HG03571 (cell line): ENCODE results near the gene STK24.

ENCODE experiments used
- ATAC-seq: cut with Tn5 transposase; IDR thresholded peaks from one replicate; pipeline ENCODE4 v1.9.1; 2021; ENCODE audit not compliant: unreplicated experiment

The STK24 gene

DNA sequence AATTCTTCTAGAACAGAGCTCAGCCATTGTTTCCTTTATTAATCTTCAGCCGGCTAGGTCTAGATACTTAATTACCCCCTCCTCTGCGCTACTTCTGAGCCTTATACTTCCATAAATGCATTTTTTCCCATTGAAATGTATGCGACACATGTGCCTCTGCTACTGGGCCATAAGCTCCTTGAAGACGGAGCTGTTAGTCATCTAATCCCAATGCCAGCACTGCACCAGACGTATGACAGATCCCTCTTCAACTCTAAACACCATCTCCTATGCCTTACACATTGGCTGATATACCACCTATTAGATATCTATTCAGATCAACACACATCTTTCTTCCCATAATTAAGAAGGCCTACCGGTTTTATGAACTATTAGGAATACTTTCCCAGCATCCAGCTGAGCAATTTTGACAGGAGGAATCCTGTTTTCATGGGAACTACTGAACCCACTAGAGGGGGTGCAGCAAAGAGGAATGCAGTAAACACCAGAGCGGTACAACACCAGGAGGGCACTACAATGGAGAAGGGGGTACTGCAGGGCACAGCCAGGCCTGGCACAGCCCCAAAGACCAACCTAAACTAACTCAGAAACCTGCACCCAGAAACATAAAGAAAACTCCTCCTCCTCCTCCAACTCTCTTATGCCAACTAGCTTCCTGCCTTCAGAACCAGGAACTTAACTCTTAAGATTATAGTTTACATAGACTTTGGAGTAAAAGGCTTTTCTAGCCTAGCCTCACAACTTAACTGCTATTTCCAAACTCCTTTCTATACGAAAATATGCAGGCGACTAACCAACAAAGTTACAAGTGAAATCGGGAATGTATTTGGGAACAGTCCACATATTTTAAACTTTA, 18.7 kb downstream of the STK24 start:
- ATAC-seq = no peak

DNA sequence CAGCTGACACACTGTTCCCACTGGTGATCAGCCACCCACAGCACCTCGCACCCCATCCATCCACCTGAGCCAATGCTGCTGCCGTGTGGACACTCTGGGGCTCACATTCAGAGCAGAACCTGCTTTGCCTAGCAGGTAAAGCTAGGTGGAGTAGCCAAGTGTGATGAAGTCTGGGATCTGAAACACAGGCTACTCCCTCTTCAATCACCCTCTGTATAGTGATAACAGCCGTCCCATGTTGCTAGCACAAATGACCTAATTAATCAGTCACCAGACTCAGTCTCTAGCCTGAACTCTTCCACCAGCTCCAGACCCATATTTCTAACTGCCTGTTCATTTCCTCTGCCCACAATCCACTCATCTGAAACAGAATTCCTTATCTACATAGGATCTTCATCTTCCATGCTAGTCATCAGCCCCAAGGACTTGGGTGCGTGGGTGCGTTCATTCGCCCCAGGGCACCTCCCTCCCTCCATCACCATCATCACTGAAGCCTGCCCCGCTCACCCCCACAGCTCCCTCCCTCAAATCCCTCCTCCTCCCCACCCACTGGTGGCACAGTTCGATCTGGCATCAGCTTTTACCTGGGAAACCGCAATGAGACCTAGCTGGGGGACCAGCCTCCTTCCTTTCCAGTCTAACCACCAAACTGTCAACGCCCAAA, 19.8 kb downstream of the STK24 start:
- ATAC-seq = no peak

DNA sequence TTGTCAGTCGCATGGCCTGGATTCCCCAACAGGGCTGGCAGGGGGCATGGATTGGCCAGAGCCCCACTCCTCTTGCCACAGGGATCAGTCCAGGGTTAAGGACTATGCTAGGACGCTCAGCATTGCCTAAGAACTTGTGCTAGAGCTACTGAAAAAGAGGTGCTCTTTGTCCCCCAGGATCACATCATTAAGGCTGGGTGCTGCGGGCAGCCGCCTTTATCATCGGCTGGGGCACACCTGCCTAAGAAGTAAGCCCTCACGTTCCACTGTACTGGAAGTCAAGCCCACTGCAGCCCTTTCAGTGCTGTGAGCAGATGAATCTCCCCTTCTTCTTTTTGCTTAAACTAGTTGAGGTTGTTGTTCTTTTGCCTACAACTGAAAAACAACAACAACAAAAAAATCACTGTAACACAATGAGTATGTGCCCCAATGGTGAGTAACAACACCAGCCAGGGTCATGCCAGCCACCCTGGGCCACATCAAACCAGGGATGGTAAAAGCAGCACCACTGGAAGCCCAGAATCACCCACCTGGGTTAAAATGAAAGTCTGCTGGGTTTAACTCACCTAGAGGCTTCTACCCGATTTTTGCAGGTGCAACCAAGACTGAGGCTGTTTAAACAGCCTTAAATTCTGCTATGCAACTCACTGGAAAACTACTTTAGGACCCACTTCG, 20.6 kb downstream of the STK24 start:
- ATAC-seq = no peak

DNA sequence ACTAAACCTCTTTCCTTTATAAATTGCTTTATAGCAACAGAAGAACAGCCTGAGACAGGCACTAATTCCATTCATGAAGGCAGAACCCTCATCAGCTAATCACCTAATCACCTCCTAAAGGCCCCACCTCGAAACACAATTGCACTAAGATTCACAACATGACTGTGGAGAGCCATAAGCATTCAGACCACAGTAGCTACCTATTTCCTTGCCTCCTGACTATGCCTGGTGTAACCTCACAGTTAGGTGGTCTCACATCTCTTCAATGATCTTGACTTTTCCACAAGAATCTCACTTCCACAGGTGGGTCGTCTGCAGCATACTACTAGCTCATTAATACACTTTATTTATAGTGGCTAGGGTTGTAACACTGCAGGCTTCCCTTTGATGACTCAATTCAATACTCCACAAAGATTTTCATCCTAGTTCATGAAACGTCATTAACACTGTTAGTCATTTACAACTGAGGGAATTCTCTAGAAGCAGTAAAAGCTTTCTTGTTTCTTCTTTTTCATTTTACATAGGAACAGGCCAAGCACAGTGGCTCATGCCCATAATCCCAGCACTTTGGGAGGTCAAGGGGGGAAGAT, 27.1 kb downstream of the STK24 start:
- ATAC-seq = peak; percentile 68

DNA sequence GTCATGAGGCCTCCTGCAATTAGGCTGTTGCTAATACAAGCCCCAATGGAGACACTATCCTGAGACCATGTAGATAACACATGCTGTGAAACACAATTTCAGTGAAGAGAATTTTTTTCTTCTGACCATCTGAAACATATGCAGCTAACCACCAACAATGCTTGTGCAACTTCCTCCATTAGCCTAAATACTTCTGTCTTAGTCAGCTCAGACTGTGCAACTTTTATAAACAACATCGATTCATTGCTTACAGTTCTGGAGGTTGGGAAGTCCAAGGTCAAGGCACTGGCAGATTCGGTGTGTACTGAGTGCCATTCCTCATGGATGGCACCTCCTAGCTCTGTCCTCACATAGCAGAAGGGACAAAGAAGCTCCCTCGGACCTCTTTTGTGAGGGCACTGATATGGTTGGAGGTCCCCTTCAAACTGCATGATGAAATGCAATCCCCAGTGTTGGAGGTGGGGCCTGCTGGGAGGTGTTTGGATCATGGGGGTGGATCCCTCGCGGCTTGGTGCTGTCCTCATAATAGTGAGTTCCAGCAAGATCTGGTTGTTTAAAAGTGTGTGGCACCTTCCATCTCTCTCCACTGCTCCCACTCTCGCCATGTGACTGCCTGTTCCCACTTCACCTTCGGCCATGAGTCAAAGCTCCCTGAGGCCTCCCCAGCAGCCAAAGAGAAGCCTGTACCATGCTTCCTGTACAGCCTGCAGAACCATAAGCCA, 27.7 kb downstream of the STK24 start:
- ATAC-seq = no peak

DNA sequence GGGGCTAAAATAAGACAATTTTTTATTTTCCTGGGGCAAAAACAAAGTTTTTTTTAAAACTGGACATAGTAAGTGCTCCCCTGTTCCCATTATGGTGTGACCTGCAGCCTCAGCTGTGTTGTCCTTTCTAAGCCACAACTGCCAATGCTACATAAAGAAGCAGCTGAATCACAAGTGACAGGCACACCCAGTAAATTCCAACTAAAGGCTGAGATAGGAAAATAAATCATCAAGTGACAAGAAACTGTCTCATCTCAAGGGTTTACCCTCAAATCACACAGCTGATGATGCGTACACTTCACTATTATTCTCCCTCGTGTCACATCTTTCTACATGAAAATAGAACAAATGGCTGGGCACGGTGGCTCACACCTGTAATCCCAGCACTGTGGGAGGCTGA, 28.7 kb downstream of the STK24 start:
- no peak for ATAC-seq

DNA sequence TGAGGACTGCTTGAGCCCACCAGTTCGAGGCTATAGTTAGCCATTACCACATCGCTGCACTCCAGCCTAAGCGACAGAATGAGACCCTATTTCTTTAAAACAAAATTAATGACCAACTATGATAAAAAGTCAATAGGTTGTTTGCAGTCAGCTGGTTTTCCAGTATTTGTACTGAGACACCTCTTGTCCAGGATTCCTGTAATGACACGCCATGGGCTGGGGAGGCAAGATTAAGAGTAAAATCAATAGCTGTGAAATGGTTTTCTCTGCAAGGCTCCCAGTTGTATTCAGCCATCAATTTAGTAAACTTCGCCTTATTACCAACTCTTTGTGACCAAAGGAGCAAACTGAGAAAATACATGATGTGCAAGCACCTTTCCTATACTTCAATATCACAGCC, 29.5 kb downstream of the STK24 start:
- ATAC-seq = no peak

DNA sequence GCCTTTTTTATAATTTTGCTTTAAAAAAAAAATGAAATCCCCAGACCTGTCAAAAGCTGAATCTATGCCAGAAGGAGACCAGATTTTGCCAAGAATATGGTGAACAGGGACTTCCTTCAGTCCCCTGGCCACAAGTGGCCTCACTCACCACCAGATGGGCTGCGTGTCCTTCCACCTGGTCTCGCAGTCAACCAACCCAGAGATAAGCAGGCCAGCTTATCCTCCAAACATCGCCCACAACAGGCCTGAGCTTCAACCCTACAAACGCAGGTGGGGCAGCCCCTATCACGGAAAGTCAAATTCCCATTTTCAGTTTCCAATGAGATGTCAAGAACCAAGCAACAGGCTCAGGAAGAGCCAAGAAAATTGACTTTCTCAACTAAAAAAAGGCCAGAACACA, 30.5 kb downstream of the STK24 start:
- no peak for ATAC-seq

DNA sequence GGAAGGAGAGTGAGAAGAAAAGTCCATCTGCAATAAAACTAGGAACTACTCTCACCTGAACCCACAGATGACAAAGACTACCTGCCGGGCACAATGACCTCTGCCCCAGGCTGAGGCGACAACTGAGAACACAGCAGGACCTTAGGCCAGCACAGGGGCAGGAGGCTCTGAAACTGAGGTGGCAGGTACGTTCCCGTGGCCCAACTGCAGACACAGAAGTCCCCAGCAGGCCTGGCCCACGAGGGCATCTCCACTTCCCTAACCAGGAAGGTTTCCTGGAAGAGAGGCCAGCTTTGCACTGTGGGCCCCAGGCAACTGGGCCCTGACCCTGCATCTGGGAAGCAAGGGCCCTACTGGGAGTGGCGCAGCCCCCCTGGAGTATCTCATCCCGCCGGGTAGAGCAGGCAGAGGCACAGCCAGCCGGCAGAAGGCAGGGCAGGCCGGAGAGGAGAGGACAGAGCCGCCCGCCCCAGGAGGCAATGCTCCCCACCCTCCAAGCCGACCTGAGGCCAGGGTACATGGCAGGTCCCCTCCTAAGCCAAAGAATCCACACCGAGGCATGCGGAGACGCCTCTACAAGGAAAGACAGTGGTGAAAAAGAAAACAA, 32.7 kb downstream of the STK24 start:
- ATAC-seq = no peak

DNA sequence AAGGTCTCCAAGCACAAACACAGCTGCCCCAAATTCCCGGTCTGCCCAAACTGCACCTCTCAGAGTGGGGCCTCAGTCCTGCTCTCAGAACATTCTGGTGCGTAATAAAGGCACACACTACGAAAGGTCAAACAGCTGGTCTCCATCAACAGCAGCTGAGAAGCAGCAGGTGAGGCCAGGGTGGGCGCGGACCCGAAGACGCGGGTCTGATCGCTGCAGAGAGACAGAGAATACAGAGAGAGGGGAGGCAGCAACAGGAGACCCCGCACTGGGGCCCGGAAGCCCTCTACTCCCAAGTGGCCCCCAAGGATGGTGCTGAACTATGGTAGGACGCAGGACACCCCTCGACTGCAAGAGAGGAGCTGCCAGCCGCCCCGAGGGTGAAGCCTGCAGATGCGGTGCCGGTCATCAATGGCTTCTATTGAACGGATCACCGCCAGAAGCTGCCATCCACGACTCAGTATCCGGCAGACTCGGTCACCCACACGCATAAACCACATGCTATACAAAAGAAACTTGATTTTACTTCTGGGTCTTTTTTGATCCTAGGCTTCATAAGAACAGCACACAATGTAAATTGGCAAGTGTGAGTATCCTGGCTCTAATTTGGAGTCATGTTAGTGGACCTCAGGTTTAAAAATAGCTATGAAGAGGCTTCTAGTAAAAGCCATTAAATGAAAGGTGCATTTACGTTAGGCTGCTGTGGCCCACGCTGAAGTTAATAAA, 33.4 kb downstream of the STK24 start:
- ATAC-seq = no peak

DNA sequence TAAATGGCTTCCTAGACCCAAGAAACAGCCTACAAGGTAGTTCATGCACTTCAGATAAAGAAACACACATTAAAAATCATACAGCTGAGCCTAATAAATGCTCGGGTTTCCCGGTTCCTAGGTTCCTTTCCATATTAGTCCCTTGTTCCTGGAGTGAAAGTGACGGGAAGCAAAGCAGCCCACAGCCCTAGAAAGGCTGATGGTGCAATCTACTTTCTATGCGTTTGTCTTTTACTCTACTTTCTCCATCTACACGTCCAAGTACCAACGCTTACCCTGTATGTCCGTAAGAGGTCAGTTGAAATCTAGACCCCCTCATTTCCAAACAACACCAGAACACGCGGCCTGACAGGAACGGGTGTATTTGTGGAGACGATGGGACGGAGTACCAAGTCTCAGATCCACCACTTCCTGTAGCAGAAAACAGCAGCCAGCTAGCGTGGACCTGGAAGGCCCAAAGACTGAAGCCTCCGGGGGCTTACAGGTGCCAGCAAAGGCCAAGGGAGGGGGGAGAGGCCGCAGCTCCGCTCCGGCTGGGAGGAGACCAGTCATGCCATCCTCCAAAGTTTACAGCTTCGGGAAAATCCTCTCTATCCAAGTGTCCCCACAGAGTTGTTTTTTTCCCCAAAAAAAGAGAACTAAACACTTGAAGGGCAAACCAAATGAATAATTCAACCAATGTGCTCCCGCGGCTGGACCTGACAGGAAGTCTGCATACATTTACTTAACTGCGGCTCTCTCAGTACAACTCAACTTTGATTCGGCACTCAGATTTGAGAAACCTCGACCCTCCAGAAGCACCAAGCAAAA, 34.1 kb downstream of the STK24 start:
- peak; percentile 62 for ATAC-seq

DNA sequence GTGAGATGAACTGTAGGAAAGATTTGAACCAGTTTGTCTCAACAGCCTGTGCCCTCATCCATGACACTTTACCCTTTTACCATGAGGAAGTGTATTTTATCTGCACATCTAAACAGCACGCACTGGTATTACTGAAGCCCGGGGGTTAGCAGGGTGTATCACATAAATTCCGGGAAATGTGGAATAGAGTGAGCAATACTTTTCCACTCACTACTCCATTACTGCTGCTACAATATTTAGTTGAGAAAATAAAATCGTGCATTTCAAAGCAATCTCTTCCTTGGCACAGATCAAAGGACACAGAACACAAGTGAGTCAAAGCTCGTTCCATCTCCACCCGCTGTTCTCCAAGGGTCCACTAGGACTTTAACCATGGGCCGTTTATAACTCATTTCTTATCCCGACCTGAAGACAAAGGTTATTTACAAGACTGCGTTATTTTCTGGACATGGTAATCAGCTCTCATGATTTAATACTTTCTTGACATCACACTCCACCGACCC, 35.2 kb downstream of the STK24 start:
- no peak for ATAC-seq

DNA sequence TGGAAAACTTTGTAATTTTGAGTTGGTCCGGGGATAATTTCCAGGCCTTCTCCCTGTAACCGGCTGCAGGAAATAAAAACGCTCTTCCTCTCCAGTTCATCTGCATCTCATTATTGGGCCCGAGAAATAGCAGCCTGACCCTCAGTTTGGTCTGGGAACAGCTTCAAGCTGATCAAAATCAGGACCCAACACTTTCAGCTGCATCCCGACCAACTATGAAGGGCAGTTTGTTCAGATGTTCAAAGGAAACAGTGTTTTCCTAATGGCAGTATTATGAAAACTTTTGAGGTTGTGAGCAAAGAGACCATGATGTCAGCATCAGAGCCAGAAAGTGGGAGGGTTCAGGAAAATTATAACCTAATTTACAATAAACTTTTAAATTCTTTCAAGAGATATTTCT, 35.7 kb downstream of the STK24 start:
- no peak for ATAC-seq

DNA sequence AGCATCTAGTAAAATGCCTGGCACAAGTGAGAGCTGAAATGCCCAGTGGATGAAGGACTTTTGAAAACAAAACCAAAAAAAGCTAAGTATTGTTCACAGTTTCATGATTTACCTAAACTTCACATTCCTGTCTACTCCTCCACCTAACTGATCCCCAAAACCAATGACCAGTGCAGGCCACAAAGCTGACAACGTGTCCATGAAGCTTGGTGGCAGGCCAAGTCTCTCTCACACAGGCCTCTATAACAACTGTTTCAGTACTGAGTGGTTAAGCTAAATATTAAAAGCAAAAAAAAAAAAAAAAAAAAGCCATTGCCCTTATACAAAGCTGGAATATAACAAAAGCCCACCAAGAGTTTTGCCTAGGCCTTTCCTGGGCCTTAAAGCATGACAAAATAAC, 36.4 kb downstream of the STK24 start:
- ATAC-seq = no peak

DNA sequence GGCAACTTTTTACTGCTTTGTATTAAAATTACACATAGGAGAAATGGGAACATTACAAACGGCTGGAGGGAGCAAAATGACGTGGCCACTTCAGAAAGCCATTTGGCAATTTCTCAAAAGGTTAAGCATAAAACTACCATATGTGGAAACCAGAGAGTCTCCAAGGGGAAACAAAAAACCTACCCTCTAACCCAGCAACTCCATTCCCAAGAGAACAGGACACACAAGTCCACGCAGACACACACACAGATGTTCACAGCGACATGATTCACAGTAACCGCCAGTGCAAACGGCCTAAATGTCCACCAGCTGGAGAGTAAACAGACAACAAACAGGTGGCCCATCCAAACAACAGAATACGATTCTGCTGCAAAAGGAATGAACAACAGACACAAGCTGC, 37.2 kb downstream of the STK24 start:
- ATAC-seq = no peak

DNA sequence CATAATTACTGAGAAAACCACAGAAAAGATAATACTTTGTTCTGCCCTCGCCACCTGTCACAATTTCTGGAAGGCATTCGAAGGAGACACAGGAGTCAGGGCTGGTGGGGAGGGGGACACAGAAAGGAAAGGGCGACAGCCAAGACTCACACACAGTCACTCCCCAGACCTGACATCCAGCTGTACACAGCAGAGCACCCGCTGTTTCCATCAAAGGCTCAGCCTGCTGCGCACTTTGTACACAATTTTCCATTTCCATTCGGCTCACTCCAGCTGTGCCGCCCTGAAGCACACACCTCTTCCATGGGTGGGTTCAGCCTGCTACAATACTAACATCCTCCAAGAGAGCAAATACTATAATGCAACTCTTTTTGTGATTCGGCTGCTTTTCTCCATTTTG, 38.0 kb downstream of the STK24 start:
- ATAC-seq = no peak

DNA sequence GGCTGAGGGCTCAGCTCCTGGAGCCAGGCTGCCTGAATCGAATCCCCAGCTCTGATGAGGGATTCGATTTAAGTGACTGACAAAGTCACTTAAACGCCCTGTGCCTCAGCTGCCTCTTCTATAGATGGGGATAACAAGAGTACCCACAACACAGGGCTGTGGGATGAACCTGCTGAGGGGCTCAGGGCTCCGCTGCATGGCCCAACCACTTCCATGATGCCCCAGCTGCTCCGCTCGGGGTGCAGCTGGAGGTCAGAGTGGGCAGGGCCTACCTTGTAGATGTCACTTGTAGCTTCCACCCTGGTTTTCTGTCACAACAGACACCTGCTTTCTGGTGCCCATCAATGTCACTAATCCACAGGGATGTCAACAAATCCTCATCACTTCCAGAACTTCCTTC, 39.2 kb downstream of the STK24 start:
- no peak for ATAC-seq

DNA sequence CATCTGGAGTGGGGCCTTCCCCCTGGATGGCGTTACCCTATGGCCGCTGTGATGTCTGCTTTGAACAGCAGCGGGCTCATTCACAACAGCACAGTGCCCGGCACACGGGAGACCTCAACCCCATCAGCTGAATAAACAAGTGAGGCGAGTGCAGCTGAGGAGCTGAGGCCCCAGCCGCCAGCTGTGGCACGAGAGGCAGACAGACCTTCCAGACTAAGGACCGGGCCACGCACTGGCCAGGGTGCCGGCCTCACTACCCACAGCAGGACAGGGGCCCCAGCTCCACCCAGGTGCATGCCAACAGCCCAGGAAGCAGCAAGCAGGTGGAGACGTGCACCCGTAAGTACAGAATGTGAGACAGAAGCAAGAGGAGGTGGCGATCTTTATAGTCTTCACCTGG, 39.6 kb downstream of the STK24 start:
- ATAC-seq = no peak

DNA sequence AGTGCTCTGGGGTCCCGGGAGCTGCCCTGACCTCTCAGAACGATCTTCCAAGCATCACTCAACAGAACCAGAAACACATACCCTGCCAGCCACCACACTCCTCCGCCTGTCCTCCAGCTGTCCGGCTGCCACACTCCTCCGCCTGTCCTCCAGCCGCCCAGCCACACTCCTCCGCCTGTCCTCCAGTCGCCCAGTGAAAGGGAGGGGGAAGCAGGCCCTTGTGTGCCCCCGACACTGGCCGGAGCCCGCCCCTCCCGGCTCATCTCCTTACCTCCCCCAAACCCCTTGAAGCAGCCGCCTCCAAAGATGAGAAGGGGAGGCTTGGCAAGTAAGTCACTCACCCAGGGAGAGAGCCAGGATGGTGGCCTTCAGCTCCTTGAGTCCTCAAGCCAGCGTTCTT, 40.2 kb downstream of the STK24 start:
- ATAC-seq = no peak
